Activated T-cell treated with anti-CD3 and anti-CD28 coated beads, Interleukin-2, amount 50 U/mL, for 24 hours (primary cell): Measurements from ENCODE around the gene S100A12.

ENCODE experiments used
- DNase-seq: peaks from one replicate; pipeline ENCODE4 v3.0.0-alpha.2; 2020
- H3K27ac Mint-ChIP-seq: 2 replicates; pipeline ENCODE4 v1.8.0; 2020; ENCODE audit warnings: mild to moderate bottlenecking, mixed read lengths
- H3K27me3 Mint-ChIP-seq: 2 replicates; pipeline ENCODE4 v1.8.0; 2020; ENCODE audit warnings: mixed read lengths
- H3K36me3 Mint-ChIP-seq: 2 replicates; pipeline ENCODE4 v1.8.0; 2020; ENCODE audit warnings: low read depth, mixed read lengths
- H3K4me1 Mint-ChIP-seq: 2 replicates; pipeline ENCODE4 v1.8.0; 2020; ENCODE audit warnings: low read depth, mixed read lengths
- H3K4me3 Mint-ChIP-seq: 2 replicates; pipeline ENCODE4 v1.8.0; 2020; ENCODE audit warnings: mild to moderate bottlenecking, moderate library complexity, mixed read lengths
- H3K9me3 Mint-ChIP-seq: 2 replicates; pipeline ENCODE4 v1.8.0; 2020; ENCODE audit warnings: mixed read lengths

Gene S100A12

GRCh38 chr1:153343811-153344717 lies 31.4 kb downstream of the S100A12 start:
- Mint-ChIP-seq H3K4me3 (no peak overlapping the region), H3K27ac (no peak overlapping the region), H3K27me3 (peaks cover 29% of the 10 kb centered on the region), H3K4me1 (peaks cover 47% of the 10 kb centered on the region), H3K9me3 (no peaks in the 10 kb centered on the region), H3K36me3 (no peaks in the 10 kb centered on the region)
- no peak for DNase-seq

GRCh38 chr1:153343040-153343681 lies 32.3 kb downstream of the S100A12 start:
- Mint-ChIP-seq H3K27me3 (peaks cover 24% of the 10 kb centered on the region), H3K4me1 (peaks cover 47% of the 10 kb centered on the region), H3K27ac (no peak overlapping the region), H3K4me3 (no peak overlapping the region), H3K36me3 (no peaks in the 10 kb centered on the region), H3K9me3 (no peaks in the 10 kb centered on the region)
- no peak for DNase-seq

GRCh38 chr1:153342178-153342577 lies 33.2 kb downstream of the S100A12 start:
- Mint-ChIP-seq H3K27ac (no peak overlapping the region), H3K27me3 (peaks cover 15% of the 10 kb centered on the region), H3K9me3 (no peaks in the 10 kb centered on the region), H3K4me3 (no peak overlapping the region), H3K4me1 (peaks cover 47% of the 10 kb centered on the region), H3K36me3 (no peaks in the 10 kb centered on the region)
- DNase-seq, result no peak

DNA sequence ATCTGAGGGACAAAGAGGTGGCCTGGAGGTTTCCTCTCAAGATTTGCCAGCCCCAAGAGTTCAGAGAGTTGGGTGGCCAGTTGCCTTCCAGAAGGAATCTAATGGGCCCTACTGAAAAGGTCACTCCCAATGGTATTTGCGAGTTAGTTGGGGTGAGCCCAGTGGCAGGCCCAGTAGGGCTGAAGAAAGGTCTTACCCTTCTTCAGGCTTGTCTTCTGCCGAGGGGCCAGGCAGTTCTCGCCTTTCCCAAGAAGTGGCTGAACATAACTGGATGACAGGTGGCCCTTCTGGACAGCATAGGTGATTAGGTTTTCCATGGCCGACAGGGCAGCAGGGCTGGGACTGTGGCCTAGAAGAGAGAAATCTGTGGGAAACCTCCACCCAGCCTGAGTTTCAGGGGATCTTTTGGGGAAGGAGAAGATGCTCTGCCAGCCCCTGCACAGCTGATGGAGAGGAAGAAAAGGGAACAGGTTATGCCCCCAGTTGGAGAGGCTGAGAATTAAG lies 33.9 kb downstream of the S100A12 start:
- DNase-seq, result no peak
- Mint-ChIP-seq H3K4me1 (peaks cover 44% of the 10 kb centered on the region), H3K36me3 (no peaks in the 10 kb centered on the region), H3K4me3 (no peak overlapping the region), H3K27ac (no peak overlapping the region), H3K9me3 (no peaks in the 10 kb centered on the region), H3K27me3 (peaks cover 11% of the 10 kb centered on the region)

DNA sequence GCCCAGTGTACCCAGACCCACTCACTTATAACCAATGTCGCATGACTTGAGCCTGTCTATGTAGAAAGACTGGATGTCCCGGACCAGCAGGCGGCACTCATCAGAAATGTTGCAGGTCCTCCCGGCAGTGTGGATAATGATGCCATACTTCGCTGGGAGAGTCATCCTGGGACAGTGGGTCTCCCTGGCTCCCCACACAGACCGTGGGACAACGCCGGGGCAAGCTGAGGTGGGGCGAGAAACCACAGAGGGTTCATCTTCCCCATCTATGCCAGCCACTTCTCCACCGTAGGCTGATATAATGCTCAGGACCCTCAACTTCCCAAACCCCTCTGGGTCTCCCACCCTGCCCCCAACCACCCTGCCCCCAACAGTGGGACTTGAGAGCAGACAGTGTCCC lies 35.1 kb downstream of the S100A12 start:
- DNase-seq, result no peak
- peaks cover 10% of the 10 kb centered on the region for H3K27me3 Mint-ChIP-seq
- peaks cover 33% of the 10 kb centered on the region for H3K4me1 Mint-ChIP-seq
- no peak overlapping the region for H3K4me3 Mint-ChIP-seq
- H3K36me3 Mint-ChIP-seq, result no peaks in the 10 kb centered on the region
- H3K9me3 Mint-ChIP-seq, result no peaks in the 10 kb centered on the region
- H3K27ac Mint-ChIP-seq, result no peak overlapping the region

GRCh38 chr1:153339802-153340201 lies 35.6 kb downstream of the S100A12 start:
- Mint-ChIP-seq H3K4me3 (no peak overlapping the region), H3K27ac (no peak overlapping the region), H3K36me3 (no peaks in the 10 kb centered on the region), H3K27me3 (peaks cover 10% of the 10 kb centered on the region), H3K9me3 (no peaks in the 10 kb centered on the region), H3K4me1 (peaks cover 29% of the 10 kb centered on the region)
- no peak for DNase-seq

GRCh38 chr1:153337980-153338853 lies 37.2 kb downstream of the S100A12 start:
- Mint-ChIP-seq H3K27me3 (peaks cover 10% of the 10 kb centered on the region), H3K9me3 (no peaks in the 10 kb centered on the region), H3K36me3 (no peaks in the 10 kb centered on the region), H3K4me3 (no peak overlapping the region), H3K27ac (no peak overlapping the region), H3K4me1 (peaks cover 16% of the 10 kb centered on the region)
- DNase-seq, result no peak

GRCh38 chr1:153336650-153337049 lies 38.8 kb downstream of the S100A12 start:
- no peaks in the 10 kb centered on the region for H3K36me3 Mint-ChIP-seq
- H3K4me1 Mint-ChIP-seq, result peaks cover 13% of the 10 kb centered on the region
- peaks cover 8% of the 10 kb centered on the region for H3K9me3 Mint-ChIP-seq
- no peak overlapping the region for H3K4me3 Mint-ChIP-seq
- no peak for DNase-seq
- no peak overlapping the region for H3K27ac Mint-ChIP-seq
- peaks cover 2% of the 10 kb centered on the region for H3K27me3 Mint-ChIP-seq

- no peak overlapping the region for H3K27ac Mint-ChIP-seq
- no peak overlapping the region for H3K4me3 Mint-ChIP-seq
- no peaks in the 10 kb centered on the region for H3K27me3 Mint-ChIP-seq
- H3K4me1 Mint-ChIP-seq, result no peaks in the 10 kb centered on the region
- no peak for DNase-seq
- H3K9me3 Mint-ChIP-seq, result peaks cover 28% of the 10 kb centered on the region
- no peaks in the 10 kb centered on the region for H3K36me3 Mint-ChIP-seq
Observed at GRCh38 chr1:153333902-153334301, 41.5 kb downstream of the S100A12 start.

GRCh38 chr1:153324912-153325311 lies 50.5 kb downstream of the S100A12 start:
- H3K4me1 Mint-ChIP-seq, result no peaks in the 10 kb centered on the region
- no peak overlapping the region for H3K4me3 Mint-ChIP-seq
- no peak for DNase-seq
- H3K36me3 Mint-ChIP-seq, result no peaks in the 10 kb centered on the region
- H3K27ac Mint-ChIP-seq, result no peak overlapping the region
- H3K9me3 Mint-ChIP-seq, result peaks cover 34% of the 10 kb centered on the region
- peaks cover 12% of the 10 kb centered on the region for H3K27me3 Mint-ChIP-seq
